Activated CD8-positive, alpha-beta memory T cell treated with anti-CD3 and anti-CD28 coated beads, Interleukin-2, amount 50 U/mL, for 4 hours (primary cell): ENCODE data around the gene RPTOR.
"Not testable (repeated sequence)": the region's sequence is repeated elsewhere in the genome, so short reads cannot be mapped to it uniquely, and the experiment has no call there.

ENCODE experiments used
- DNase-seq: peaks from one replicate; pipeline ENCODE4 v3.0.0-alpha.2; 2020

RPTOR gene

GRCh38 chr17:80873307-80873951 is 328.8 kb downstream of the RPTOR start:
- no peak for DNase-seq

GRCh38 chr17:80874866-80875445 is 330.3 kb downstream of the RPTOR start:
- no peak for DNase-seq

GRCh38 chr17:80875480-80875995 is 330.9 kb downstream of the RPTOR start:
- not testable (repeated sequence) for DNase-seq

- peak; percentile 13 for DNase-seq
Measured at GRCh38 chr17:80876456-80876949, 331.9 kb downstream of the RPTOR start.

GRCh38 chr17:80876950-80877728 is 332.5 kb downstream of the RPTOR start:
- DNase-seq: peak; percentile 28

- DNase-seq: no peak
Measured at GRCh38 chr17:80877729-80878303, 333.2 kb downstream of the RPTOR start.

GRCh38 chr17:80878876-80879722 is 334.5 kb downstream of the RPTOR start:
- peak; percentile 9 for DNase-seq

GRCh38 chr17:80879723-80880647 is 335.3 kb downstream of the RPTOR start:
- no peak for DNase-seq

- DNase-seq: no peak
Measured at GRCh38 chr17:80880648-80880985, 336.0 kb downstream of the RPTOR start.

- no peak for DNase-seq
Measured at GRCh38 chr17:80881306-80881705, 336.7 kb downstream of the RPTOR start.

GRCh38 chr17:80882323-80882722 is 337.7 kb downstream of the RPTOR start:
- DNase-seq: no peak

- DNase-seq: no peak
Measured at GRCh38 chr17:80882926-80883685, 338.5 kb downstream of the RPTOR start.

GRCh38 chr17:80883831-80884735 is 339.4 kb downstream of the RPTOR start:
- DNase-seq: no peak

- DNase-seq: no peak
Measured at GRCh38 chr17:80884811-80885210, 340.2 kb downstream of the RPTOR start.

- no peak for DNase-seq
Measured at GRCh38 chr17:80885947-80886582, 341.4 kb downstream of the RPTOR start.

- no peak for DNase-seq
Measured at GRCh38 chr17:80886641-80887573, 342.3 kb downstream of the RPTOR start.

- no peak for DNase-seq
Measured at GRCh38 chr17:80887639-80888175, 343.1 kb downstream of the RPTOR start.
